Measurements from ENCODE around the gene PALLD.
"Not testable (repeated sequence)": the region's sequence is repeated elsewhere in the genome, so short reads cannot be mapped to it uniquely, and the experiment has no call there.

Gene PALLD

DNA sequence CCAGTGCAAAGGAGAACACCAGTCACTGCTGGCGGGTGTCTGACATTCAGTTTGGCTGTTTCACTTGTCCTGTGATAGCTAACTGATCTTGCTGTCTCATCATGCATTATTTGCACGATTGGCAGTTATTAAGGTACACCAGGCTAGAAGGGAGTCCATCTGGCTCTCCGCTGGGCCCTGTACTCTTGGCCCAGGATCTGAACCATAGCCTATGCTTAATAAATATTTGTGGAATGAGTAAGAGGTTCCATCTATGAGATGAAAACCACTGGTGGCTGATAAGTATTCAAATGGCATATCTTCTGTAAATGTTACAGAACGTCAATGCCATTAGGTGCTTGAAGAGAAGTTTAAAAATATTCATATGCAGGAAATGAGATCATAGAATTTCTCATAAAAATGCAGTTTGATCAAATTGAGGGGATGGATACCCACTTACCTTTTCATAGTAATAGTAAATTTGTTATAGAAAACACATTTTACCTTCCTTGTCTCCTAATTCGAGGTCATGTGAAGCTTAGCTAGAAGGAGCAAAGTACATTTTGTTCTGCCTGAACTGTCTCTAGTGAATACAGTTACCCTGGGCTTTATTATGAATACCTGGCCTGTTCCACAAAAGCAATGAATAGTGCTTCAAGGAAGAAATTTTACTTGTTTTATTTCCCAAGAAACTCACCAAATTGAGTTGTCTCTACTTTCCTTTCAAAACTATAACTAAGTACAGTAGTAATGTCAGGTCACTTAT, 299.7 kb downstream of the PALLD start:
- peak; percentile 48 for DNase-seq (ENCODE audit: low read depth)

DNA sequence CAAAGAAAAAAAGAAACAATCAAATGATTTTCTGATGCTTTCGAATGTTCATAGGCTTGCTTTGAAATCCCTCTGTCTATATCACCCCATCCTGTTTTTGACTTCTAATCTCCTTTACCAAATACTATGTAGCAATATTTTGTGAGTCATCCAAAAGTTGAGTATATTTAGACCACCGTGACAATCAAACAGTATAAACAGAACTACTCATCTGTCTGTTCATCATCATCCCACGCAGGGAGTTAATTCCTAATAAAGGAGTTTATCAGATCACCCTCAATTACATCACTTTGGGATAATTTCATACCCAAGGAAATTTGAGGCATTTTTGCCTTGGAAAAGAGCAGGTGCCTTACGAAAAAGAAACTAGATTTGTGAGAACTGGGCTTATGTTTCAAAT, 300.3 kb downstream of the PALLD start:
- DNase-seq (ENCODE audit: low read depth): peak; percentile 68

DNA sequence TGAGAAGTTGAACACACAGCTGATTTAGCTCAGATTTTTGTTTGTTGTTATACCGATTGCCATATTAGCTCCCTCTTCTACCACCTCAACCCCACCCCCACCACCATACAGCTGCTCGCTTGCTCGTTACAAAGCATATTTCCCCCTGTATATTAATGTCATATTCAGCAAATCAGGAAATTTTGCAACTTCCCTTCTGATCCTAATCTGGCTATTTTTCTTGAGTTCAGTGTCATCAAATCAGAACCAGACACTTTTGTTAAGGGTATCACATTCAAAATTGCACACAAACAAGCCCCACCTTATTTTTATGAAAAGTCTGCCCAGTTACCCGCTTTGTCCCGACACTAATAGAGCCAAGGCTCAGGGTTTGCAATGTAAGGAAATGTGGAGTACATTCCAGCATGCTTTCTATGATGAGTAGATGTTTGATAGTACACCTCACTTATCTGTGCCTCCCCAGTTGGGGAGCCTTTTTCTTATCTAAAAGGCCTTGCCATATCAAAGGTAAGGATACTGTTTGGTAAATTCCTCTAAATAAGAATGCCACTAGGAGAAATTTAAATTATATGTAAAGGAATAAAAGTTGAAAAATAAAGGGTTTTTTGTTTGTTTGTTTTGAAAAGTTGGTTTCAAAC, 301.0 kb downstream of the PALLD start:
- no peak for DNase-seq (ENCODE audit: low read depth)

DNA sequence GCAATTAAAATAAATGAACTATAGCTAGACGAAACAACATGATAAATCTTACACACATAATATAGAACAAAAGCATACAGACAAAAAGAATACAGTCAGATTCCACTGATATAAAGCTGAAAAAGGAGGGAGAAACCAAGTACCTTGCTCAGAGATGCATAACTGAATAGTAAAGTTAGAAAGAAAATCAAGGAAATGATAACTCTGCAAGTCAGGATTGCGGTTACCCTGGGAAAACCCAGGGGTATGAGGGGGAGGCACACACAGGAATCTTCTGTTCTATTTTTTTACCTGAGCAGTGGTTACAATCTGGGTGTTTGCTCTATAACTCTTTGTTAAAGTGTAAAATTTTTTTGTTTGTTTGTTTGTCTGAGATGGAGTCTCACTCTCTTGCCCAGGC, 304.1 kb downstream of the PALLD start:
- DNase-seq (ENCODE audit: low read depth): no peak

DNA sequence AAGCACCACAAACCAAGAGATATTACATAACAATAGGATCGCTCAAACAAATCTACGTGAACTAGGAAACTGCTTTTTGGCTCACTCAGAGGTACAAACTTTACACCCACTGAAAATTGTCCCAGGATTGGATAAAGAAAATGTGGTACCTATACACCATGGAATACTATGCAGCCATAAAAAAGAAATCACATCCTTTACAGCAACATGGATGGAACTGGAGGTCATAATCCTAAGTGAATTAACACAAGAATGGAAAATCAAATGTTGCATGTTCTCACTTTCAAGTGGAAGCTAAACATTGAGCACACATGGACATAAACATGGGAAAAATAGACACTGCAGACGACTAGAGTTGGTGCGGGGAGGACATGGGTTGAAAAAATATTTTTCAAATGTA, 305.4 kb downstream of the PALLD start:
- DNase-seq (ENCODE audit: low read depth): no peak

DNA sequence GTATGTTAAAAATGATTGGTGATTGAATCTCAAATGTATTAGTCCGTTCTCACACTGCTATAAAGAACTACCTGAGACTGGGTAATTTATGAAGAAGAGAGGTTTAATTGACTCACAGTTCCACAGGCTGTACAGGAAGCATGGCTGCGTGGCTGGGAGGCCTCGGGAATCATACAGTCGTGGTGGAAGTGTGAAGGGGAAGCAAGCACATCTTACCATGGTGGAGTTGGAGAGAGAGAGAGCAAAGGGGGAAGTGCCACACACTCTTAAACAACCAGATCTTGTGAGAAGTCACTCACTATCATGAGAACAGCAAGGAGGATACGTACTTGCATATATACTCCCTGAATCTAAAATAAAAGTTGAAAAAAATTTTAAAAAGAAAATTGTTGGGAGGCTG, 306.2 kb downstream of the PALLD start:
- DNase-seq (ENCODE audit: low read depth): not testable (repeated sequence)

DNA sequence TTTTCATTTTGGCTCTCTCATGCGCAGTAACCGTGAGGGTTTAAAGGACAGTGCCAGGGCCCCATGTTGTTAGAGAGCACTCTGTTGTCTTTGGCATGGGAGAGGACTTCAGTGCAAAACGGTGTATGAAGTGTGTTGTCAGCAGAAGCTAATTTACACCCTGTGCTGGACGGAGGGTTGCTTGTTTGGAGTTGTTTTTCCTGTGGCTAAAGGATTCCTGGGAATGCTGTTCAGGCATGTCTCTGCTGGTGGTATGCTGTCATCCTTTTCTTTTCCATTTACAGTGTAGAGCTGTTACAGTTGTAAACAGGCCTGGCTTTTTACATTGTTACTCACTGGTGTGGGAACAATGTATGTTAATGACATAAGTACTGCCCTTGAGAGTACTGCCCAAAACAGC, 306.9 kb downstream of the PALLD start:
- DNase-seq (ENCODE audit: low read depth): no peak

DNA sequence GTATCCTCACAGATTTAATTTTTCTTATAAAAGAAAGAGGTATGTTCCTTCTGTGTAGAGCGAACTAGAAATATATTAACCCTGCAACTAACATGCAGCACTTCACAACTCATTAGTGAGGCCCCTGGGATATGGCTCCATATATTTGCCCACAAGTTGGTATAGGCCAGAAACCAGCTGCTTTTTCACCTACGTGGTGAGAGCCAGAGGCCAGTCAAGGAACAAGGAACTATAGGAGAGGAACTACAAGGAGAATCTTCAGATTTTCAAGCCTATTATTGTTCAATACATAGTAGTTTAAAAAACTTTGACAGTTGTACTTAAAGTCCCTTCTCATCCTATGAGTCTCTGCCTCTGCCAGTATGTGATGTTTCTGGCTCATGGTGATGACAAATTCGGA, 307.3 kb downstream of the PALLD start:
- DNase-seq (ENCODE audit: low read depth): no peak

DNA sequence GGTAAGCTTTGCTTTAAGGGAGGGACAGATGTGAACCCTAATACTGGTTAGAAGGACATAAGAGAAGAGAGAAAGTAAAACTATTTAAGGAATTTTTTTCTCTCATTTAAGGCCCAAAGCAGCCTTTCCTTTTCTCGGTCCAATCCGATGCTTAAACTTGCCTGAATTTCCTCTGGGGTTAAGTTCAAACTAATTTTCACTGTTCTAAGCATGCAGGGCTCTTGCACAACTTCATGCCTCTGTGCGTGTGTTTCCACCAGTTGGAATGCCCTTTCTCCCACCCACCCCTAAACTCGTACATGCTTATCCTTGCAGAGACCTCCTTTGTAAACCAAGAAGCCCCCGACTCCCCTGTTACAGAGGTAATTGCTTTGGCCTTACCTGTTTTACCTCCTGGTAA, 308.5 kb downstream of the PALLD start:
- DNase-seq (ENCODE audit: low read depth): no peak

DNA sequence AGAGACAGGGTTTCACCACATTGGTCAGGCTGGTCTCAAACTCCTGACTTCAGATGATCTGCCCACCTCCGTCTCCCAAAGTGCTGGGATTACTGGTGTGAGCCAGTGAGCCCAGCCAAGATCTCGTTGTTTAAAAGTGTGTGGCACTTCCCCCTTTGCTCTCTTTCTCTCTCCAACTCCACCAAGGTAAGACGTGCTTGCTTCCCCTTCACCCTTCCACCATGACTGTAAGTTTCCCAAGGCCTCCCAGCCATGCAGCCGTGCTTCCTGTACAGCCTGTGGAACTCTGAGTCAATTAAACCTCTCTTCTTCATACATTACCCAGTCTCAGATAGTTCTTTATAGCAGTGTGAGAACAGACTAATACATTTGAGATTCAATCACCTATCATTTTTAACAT, 309.4 kb downstream of the PALLD start:
- DNase-seq (ENCODE audit: low read depth): not testable (repeated sequence)

DNA sequence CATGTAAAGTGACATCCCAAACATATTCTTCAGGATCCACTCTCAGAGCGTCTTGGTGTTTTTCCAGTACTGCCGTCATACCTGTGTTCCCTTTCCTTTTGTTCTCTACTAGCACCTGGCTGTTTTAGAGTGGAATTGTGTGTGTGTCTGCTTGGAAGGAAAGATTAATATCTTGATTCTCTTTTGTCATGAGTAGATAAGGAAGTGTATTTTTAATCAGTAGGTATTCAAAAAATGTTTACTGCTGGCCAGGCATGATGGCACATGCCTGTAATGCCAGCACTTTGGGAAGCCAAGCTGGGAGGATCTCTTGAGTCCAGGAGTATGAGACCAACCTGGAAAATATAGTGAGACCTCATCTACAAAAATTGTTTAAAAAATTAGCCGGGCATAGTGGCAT, 314.4 kb downstream of the PALLD start:
- no peak for DNase-seq (ENCODE audit: low read depth)

DNA sequence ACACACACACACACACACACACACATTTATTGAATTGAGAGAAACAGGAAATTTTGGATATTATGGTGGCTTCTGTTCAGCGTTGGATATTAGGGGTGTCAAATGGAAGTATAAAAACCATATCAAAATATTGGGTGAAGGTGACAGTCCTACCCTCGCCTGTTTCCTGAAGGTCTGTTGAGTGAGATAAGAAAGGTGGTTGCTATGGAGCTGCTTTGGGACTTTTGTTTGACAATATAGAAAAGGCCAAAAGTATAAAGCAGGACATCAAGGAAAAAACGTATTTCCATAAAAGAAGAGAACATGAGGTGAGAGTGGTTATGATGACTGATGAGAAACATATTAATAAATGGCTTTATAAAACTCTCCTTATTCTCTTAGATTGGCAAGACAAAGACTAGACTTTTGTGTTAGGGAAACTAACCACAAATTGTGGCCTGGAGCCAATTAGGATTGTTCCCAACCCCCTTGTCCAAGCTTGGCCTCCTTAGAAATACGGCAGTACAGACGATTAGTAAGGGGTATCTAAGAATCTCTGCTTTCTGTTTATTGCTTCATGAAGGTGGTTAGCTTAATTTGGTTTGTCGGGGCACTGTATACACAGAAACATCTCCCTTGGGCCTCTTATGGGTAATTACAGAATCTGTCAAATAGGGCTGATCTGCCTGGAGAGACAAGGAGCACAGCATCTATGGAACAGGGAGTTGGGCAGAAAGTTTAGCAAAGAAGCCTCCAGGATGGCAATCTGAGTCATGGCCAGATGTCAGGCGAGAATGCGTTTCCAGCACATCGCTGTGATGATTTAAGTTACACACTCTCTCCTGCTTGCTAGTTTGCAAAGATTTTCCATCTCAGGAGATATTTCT, 315.2 kb downstream of the PALLD start:
- DNase-seq (ENCODE audit: low read depth): no peak

DNA sequence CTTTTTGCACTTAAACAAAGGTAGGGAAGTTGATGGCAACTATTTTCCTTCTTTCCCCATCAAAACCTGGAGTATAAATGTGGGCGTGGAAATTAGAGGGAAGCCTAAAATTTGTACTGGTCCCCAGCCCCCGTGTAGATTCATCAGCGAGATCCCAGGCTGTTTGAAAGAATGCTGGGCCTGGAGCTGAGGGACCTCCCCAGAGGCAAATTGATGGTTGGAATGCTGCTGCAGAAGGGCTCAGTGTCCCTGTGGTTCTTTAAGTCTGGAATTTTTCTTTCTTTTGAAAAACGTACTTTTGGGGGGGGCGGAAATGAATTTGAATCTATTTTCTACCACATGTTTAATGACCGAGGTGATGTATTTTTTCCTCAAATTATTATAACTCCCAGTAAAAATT, 316.0 kb downstream of the PALLD start:
- no peak for DNase-seq (ENCODE audit: low read depth)

DNA sequence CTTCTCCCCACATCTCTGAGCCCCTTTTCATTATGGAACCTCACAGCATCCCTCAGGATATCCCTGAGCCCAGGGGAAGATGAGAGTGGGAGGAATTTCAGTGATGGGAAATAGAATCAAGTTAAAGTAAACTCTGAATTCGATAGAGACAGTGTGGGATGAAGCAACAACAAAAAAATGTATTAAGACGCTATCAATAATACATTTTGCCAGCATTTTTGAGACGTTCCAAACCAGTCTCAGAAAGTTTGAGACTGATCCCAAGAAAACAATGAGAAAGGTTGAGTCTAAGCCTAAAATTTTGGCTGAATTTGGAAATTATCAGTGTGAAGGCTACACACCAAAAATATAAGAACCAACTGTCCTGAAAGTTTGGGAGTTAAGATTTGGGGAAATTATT, 317.0 kb downstream of the PALLD start:
- DNase-seq (ENCODE audit: low read depth): no peak

DNA sequence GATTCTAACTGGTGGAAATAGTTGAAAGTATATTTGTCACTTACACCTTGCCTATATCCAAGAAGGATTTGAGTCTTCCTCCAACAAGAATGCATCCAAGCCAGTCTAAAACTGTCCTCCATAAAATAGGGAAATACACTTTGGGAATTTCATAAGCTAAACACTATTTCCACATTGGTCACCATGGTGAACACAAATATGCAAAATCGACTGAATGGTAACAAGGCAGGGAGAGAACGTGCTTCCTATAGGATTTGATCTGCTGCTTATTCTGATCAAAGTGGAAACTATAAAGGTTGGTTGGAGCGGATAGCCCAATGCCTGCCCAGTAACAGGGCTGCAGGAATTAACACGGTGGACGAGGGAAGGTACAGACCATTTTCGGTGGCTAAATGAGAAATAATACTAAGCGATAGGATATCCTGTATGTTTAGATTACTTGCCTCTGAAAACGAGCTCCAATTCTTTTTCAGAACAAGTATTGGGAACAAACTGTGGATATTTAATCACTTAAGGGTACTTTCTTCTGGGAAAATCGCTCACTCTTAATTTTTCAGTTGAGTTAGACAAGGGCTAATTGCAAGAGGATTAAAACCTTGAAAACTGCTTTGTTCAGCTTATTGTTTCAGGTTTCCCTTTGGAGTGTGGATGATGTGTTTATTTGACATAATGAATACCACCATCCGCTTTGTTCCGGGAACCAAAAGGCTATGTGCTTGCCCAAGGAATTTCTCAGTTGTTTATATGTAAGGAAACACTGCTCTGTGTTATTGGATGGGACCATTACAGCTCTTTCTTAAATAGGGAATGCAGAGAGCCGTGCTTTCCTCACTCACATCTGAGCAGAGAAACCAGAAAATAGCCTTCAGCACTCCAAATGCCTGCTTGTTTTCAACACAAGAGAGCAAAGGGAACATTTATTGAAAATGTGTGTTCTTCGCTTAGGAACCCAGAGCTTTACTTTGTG, 318.8 kb downstream of the PALLD start:
- no peak for DNase-seq (ENCODE audit: low read depth)

DNA sequence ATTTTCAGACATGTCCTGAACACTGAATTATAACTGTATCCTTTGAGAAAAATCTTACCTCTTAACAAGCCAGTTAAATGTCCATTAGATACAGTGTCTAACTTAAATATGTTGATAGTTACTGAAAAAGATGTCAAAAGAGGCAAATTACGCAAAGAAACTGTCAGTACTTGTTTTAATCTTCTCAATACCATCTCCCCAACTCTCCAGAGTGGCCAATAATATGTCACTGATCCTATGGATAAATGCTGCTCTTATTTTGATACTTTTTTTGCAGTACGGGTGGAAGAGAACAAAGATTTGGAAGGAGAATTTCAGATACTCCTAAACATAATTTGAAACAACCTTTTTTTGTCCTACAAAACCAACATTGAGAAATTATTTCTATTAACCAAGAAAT, 320.5 kb downstream of the PALLD start:
- no peak for DNase-seq (ENCODE audit: low read depth)

DNA sequence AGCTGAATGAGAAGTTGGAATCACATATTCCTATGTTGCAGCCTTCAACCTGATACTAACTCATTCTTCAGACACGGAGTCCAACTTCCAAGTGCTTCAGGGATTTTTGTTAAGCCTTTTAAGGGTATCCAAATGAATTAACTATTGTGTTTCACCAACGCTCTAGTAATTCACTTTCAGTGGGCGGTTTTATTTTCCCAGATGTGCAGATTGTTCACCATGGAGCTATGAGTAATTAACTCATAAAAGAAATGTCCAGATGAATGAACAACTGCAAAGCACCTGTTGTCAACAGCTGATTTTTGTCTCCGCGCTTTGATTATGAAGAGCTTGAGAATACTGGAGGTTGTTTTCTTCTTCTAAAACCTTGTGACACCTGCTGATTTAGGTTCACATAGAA, 325.6 kb downstream of the PALLD start:
- DNase-seq (ENCODE audit: low read depth): no peak

DNA sequence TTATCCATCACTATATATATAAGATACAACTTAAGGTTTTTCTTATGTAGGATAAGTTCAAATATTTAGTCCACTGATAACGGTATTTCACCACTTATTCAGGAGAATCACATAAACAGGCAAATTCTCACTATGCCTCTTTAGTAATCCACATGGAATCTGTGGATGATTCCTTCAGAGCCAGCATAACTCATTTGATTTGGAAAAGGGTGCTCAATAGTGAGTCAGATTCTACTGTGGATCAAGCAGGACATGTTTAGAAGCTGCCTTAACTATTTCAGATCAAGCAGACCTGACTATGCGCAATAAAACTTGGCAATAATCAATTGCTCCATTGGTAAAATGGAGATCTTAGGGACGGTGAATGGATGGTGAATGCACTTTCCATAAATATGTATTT, 329.1 kb downstream of the PALLD start:
- DNase-seq (ENCODE audit: low read depth): no peak

DNA sequence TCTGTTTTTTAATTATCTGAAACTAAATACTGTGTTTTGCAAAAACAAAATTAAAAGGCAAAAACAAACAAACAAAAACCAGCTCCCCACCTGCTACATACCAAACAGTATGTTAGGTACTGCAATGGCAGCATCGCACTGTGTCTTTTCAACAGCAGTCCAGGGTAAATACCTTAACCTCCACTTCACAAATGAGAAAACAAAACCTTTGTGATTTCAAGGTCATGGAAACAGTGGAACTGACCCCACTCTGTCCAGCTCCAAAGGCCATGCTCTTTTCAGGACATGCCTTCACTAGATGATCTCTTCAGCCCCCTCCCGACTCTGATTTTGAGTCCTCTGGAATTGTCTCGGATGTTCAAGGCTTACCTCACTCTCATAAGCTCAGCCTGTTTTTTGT, 329.8 kb downstream of the PALLD start:
- no peak for DNase-seq (ENCODE audit: low read depth)

DNA sequence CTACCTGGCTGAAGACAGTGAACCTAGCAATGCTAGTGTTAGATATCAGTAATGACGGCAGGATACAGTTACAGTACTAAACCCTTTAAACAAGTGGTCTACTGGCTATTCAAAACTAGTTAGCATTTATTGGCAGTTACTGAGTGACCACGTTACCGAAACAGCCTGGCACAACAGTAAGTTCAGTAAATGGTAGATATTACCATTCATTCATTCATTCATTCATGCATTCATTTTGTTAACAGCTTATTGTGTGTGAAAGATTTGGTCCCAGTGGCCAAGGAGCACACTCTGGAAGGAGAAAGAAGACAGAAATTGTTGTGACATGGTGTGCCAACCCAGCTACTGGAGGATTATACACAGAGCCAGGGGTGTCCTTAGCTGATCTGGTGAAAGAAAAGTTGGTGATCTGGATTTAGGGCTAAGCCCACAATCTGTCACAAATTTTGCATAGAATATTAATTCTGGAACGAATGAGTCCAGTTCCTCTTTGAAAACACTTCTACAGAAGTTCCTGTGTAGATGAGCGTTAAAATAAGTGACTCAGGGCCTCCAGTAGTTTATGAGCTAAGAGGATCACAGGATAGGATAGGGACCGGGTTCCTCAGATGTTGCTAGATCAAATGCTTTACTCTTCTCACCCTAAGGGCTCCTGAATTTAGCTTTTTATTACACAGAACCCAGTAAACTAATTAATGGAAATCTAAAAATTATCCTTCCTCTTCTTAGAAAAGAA, 334.1 kb downstream of the PALLD start:
- no peak for DNase-seq (ENCODE audit: low read depth)

DNA sequence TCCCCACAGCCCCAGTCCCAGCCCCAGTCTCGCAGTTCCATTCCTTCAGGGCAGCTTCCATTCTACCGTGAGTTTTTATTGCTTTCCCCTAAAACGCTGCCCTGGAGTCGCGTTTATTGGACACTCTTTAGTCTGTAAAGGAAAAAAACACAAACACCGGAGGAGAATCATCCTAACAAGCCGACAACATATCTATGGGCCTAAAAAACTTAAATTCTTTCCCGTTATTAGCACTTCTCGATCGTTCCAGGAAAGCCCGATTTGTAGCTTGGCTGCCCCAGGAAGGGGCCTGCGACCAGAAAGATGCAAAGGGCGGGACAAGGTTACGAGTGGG, 334.7 kb downstream of the PALLD start:
- no peak for DNase-seq (ENCODE audit: low read depth)
